Measurements from ENCODE around the gene ENKD1.

The ENKD1 gene

GRCh38 chr16:67708368-67708771, 41.8 kb upstream of the ENKD1 start:
- no peak overlapping the region for H3K4me3 ChIP-seq (ENCODE audit: low read depth, low read length)
- TF ChIP-seq, protein P1, sequence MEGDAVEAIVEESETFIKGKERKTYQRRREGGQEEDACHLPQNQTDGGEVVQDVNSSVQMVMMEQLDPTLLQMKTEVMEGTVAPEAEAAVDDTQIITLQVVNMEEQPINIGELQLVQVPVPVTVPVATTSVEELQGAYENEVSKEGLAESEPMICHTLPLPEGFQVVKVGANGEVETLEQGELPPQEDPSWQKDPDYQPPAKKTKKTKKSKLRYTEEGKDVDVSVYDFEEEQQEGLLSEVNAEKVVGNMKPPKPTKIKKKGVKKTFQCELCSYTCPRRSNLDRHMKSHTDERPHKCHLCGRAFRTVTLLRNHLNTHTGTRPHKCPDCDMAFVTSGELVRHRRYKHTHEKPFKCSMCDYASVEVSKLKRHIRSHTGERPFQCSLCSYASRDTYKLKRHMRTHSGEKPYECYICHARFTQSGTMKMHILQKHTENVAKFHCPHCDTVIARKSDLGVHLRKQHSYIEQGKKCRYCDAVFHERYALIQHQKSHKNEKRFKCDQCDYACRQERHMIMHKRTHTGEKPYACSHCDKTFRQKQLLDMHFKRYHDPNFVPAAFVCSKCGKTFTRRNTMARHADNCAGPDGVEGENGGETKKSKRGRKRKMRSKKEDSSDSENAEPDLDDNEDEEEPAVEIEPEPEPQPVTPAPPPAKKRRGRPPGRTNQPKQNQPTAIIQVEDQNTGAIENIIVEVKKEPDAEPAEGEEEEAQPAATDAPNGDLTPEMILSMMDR (IDR thresholded peaks at IDR 0.05; ENCODE audit: low read depth, low read length, missing control alignments), result no peak
- DNase-seq (ENCODE audit: low read depth), result no peak

DNA sequence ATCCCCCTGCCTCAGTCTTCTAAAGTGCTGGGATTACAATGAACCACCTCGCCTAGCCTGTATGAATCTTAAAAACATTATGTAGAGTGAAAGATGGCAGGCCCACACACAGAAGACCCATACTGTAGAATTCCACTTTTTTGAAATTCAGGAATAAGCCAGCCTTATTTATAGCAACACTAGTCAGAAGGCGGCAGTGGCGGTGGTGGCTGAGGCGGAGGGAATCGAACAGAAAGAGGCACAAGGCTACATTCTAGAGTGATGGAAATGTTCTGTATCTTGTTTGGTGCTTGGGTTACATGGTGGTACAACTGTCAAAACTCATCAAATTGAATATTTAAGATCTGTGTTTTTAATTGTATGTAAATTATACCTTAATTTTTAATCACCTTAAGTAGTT, 41.2 kb upstream of the ENKD1 start:
- no peak for DNase-seq (ENCODE audit: low read depth)
- TF ChIP-seq, protein P1 (IDR thresholded peaks at IDR 0.05; ENCODE audit: low read depth, low read length, missing control alignments), result no peak
- H3K4me3 ChIP-seq (ENCODE audit: low read depth, low read length), result no peak overlapping the region

- TF ChIP-seq, protein P1 (IDR thresholded peaks at IDR 0.05; ENCODE audit: low read depth, low read length, missing control alignments), result no peak
- DNase-seq (ENCODE audit: low read depth), result no peak
- H3K4me3 ChIP-seq (ENCODE audit: low read depth, low read length), result no peak overlapping the region
Observed at GRCh38 chr16:67707210-67707609, 40.7 kb upstream of the ENKD1 start.

DNA sequence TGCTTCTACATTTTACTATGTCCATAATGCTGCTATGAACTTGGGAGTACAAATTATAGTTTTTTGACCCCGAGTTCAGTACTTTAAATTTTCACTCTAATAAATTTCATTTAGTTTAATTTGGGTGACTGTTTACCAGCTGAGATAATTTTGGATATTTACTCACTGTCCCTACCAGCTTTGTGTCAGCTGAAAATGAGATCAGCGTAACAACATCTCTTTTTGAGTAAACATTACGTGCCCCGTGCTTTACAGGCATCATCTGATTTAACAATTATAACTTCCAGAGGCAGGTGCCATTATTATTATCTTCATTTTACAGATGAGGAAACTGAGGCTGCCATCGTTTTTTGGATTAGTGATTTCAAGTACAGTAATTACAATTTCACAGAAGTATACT, 37.6 kb upstream of the ENKD1 start:
- DNase-seq (ENCODE audit: low read depth), result no peak
- TF ChIP-seq, protein P1 (IDR thresholded peaks at IDR 0.05; ENCODE audit: low read depth, low read length, missing control alignments), result no peak
- H3K4me3 ChIP-seq (ENCODE audit: low read depth, low read length), result no peak overlapping the region

DNA sequence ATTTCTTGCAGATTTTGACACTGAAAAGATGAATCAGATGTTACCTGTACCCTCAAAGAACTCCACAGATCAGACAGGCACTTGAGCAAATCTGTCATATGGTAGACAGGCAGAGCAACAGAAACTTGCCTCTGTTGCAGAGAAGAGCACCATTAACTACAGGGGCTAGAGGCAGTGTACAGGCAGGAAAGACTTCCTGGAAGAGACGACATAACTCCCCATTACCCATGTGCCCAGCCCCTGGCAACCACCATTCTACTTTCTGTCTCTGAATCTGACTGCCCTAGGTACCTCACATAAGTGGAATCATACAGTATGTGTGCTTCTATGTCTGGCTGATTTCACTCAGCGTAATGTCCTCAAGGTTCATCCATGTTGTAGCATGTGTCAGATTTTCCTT, 37.1 kb upstream of the ENKD1 start:
- H3K4me3 ChIP-seq (ENCODE audit: low read depth, low read length), result no peak overlapping the region
- TF ChIP-seq, protein P1 (IDR thresholded peaks at IDR 0.05; ENCODE audit: low read depth, low read length, missing control alignments), result no peak
- DNase-seq (ENCODE audit: low read depth), result no peak

DNA sequence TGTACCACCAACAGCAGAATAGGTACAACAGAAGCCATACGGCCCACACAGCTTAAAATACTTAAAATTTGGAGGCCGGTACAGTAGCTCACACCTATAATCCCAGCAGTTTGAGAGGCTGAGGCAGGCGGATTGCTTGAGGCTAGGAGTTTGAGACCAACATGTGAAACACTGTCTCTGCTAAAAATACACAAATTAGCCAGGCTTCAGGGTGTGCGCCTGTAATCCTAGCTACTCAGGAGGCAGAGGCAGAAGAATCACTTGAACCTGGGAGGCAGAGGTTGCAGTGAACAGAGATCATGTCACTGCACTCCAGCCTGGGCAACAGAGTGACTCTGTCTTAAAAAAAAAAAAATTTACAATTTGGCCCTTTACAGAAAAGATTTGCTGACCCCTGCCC, 35.6 kb upstream of the ENKD1 start:
- no peak overlapping the region for H3K4me3 ChIP-seq (ENCODE audit: low read depth, low read length)
- TF ChIP-seq, protein P1 (IDR thresholded peaks at IDR 0.05; ENCODE audit: low read depth, low read length, missing control alignments), result no peak
- DNase-seq (ENCODE audit: low read depth), result no peak

DNA sequence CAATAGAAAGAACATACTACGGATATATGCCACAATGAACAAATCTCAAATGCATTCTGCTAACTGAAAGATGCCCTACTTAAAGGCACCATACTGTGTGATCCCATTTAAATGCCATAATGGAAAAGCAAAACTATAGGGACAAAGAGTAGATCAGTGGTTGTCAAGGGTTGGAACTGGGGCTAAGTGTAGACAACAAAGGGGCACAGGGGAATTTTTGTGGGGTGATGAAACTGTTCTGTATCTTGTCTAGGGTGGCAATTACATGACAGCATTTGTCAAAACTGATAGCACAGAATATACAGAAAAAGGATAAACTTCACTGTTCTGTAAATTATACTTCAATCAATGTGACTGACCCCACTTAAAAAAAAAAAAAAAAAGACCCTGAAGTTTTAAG, 34.9 kb upstream of the ENKD1 start:
- TF ChIP-seq, protein P1 (IDR thresholded peaks at IDR 0.05; ENCODE audit: low read depth, low read length, missing control alignments), result no peak
- no peak for DNase-seq (ENCODE audit: low read depth)
- no peak overlapping the region for H3K4me3 ChIP-seq (ENCODE audit: low read depth, low read length)

Data from GM12864 (cell line).